Stimulated activated CD8-positive, alpha-beta memory T cell treated with anti-CD3 and anti-CD28 coated beads, Interleukin-15, amount 100 ng/mL, for 1 hour (primary cell): Measurements from ENCODE around the gene COTL1.

Source experiments
- DNase-seq: peaks from one replicate; pipeline ENCODE4 v3.0.0-alpha.2; 2020; ENCODE audit warnings: low read depth

Gene COTL1

DNA sequence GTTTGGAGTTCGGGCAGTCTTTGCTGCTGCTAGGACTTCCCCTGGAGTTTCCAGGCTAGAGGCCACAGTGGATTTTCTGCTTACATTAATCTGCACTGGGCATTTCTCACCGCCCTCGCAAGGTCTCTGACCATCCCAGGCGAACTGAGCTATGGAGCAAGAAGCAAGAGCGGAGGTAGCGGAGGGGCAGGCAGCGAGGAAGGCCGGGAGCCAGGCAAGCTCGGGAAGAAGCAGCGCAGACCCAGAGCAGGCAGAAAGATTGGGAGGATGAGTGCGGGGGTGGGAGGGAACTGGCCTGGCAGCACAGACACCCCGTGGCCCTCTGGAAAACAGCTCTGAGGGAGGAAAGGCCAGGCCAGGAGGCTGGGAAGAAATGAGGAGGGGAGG, 3.8 kb downstream of the COTL1 start:
- no peak for DNase-seq

- DNase-seq: no peak
Observed at GRCh38 chr16:84613408-84614072, 4.3 kb downstream of the COTL1 start.

- no peak for DNase-seq
Observed at GRCh38 chr16:84612686-84613085, 5.2 kb downstream of the COTL1 start.

GRCh38 chr16:84611041-84611440, 6.8 kb downstream of the COTL1 start:
- no peak for DNase-seq

DNA sequence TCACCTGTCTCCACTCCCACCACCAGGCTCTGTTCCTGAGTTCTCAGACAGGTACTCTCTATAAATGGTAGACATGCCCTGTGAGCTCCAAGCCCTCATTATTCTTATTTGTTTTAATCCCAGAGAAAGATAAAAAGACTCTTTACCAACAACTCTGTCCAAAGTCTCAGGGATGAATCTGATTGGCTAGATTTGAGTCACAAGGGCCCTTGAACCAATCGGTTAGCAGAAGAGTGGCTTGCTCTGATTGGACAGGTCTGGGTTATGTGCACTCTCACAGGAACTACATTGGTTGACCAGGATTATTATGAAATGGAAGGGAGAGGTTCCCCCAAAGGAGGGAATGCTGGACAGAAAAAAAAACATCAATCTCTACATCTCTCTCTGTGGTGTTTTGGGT, 7.5 kb downstream of the COTL1 start:
- no peak for DNase-seq

GRCh38 chr16:84609563-84610177, 8.2 kb downstream of the COTL1 start:
- no peak for DNase-seq

DNA sequence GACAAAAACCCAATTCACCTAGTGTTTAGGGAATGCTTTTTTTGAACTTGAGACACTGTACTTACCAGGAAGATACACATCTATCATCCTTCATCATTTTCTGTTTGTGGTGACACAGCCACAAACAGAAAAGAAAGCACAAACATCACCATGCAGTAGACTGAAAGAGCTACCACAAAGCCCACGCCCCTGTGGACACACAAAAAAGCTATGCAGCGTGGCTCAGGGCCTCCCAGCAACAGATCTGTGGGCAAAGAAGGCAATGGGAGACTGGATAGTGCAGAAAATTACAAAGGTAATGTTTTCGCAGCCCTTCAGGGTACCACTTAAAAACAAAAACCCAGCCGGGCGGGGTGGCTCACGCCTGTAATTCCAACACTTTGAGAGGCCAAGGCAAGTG, 9.6 kb downstream of the COTL1 start:
- DNase-seq: no peak

DNA sequence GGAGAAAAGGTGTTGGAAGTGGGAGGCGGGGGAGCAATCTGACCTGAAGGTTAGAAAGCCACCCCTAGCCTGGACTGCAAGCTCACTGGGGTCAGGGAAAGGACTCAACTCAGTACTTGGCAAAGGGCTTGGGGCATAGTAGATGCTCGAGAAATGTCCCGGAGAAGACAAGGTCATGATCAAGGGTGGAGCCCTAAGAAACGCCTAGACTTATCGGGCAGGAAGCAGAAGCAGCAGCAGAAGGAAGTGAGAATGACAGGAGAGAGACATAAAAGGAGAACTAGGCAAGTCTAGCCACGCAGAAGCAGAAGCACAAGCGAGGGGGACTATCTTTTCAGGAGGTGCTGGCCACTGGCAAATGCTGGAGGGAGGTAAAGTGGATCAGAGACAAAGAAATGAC, 10.2 kb downstream of the COTL1 start:
- no peak for DNase-seq

- DNase-seq: no peak
Observed at GRCh38 chr16:84607061-84607460, 10.8 kb downstream of the COTL1 start.

DNA sequence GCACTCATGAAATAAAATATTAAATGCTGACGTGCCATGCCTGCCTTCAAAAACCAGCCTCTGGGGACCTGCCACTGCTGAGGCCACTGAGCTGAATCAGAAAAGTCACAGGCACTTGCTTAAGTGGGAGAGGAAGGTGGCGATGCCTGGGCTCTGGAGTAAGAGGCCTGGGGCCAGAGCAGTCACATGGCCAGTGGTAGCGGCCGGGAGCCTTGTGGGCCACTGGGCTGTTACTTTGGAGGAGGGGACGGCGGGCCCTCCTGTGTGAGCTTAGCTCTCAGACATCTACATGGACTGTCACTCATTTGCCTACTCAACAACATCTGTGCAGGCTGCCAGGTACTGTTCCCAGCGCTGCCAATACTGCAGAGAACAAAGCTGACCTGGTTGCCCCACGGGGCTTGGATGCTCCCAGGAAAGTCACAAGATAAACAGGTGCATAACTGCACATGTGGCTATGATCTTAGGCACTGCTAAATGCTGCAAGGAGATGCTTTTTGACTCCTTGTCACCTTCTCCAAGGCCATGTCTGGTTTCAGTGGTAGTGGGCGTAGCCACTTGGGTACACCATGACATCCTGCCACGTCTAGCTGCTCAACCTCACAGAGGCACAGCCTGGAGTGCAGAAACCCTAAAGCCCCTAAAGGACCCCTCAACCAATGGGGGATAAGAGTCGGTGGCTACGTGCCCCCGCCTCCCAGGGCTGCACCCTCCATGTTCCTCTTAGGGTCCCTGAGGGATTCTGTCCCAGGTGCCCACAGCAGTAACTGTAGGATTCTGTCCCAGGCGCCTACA, 11.6 kb downstream of the COTL1 start:
- no peak for DNase-seq

DNA sequence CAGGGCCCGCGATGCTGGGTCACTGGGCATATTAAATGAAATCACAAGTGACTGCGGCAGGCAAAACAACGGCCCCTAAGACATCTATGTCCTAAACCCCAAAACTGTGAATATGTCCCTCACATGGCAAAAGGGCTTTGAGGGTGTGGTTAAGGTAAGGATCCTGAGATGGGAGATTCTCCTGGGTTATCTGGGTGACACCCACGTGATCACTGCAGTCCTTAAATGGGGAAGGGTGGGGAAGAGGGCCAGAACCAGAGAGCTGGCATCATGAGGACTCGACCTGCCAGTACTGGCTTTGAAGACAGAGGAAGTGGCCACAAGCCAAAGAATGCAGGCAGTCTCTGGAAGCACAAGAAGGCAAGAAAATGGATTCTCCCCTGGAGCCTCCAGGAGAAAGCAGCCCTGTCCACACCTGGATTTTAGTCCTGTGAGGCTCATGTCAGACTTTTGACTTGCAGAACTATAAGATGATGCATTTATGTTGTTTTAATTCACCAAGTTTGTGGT, 12.5 kb downstream of the COTL1 start:
- no peak for DNase-seq

DNA sequence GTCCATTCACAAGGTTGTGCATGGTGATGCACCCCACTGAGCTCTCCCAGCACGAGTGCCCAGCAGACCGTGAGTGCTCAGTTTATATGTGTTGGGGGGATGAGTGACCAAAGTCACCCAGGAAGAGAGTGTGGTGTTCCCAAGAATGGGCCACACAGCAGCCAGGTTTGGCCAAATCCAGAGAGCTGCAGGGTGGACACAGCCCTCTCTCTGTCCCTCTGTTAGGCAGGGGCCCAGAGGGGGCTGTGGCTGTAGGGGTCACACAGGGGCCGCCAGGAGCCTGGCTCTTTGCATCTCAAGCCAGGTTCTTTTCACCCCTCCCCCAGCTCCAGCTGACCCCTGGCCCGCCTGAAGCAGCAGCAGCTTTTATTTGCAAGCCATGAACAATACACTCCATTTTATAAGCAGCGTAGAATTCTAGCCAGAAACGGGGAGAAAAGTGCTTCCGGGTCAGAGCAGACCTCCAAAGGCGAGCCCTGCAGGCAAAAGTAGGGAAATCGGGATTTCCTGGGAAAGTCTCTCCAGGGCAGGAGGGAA, 13.3 kb downstream of the COTL1 start:
- no peak for DNase-seq

DNA sequence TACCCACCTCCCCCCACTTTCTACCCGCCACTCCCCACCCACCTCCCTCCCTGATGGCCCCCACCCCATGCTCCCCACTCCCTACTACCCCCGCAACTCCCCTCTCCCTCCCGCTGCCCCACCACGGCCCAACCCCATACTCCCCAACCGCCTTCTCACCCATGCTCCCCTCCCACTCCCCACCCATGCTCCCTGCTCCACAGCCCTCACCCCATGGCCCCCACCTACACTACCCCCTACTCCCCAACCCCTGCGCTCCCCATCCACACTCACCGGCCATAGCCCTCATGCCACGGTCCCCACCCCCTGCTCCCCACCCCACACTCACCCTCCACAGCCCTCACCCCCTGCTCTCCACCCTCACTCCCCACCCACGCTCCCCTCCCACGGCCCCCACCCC, 13.9 kb downstream of the COTL1 start:
- DNase-seq: no peak

GRCh38 chr16:84603140-84603816, 14.6 kb downstream of the COTL1 start:
- DNase-seq: no peak

DNA sequence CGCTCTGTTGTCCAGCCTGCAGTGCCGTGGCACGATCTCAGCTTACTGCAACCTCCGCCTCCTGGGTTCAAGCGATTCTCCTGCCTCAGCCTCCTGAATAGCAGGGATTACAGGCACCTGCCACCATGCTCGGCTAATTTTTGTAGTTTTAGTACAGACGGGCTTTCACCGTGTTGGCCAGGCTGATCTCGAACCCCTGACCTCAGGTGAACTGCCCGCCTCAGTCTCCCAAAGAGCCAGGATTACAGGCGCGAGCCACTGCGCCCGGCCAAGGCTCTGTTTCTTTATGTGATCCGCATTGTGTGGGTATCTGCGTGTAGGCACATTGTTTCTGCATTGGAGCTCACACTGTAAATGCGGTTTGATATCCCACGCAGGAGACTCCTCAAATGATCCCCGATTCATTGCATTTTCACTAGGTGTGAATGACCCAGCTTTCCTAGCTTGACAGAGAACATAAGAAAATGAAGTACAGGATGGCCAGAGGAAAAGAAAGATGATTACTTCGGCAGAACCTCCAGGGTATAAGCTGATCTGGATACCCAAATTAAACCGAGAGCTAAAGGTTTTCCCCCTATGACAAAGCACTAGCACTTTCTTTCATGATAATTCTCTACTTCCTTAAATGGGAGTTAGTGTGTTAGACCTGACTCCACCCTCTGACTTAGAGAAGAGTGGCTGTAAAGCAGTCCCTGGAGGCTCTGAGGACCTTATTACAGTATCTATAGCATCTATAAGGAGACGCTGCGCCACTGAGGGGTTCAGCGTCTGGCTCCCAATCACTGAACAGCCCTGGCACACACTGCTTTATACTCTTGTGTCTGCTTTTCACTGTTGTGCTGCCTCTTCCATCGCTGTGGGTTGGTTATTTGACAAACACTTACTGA, 17.3 kb downstream of the COTL1 start:
- DNase-seq: no peak

DNA sequence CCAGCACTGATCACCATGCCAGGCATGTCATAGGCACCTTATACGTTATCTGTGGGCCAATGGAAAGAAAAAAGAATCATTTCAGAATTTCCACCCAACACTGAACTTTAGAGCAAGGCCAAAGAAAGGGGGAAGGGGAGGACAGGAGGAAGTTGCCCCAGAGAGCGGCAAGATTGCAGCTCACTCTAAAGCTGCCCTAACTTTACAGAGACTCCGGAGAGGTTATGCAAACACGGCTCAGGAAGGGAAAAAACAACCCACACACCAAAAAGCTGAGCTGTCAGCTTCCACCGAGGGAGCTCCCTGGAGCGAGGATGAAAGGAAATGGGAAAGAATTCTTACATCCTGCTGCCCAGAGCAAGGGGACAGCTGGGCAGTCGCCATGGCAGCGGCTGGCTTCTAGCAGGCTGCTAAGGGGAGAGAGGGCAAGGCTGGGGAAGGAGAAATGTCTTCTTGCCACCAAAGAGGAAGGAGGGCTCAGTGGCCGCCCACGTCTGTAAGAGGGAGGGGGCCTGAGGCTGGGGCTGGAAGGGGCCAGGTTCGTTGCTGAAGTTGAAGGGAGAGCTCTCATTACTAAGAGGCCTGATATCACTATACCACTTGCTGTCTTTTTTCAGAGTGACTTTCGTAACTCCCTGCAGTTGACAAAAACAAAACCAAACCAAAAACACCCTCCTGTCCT, 18.2 kb downstream of the COTL1 start:
- no peak for DNase-seq

- DNase-seq: no peak
Observed at GRCh38 chr16:84598360-84598759, 19.5 kb downstream of the COTL1 start.

- DNase-seq: no peak
Observed at GRCh38 chr16:84597931-84598351, 19.9 kb downstream of the COTL1 start.

GRCh38 chr16:84597528-84597896, 20.4 kb downstream of the COTL1 start:
- DNase-seq: no peak

DNA sequence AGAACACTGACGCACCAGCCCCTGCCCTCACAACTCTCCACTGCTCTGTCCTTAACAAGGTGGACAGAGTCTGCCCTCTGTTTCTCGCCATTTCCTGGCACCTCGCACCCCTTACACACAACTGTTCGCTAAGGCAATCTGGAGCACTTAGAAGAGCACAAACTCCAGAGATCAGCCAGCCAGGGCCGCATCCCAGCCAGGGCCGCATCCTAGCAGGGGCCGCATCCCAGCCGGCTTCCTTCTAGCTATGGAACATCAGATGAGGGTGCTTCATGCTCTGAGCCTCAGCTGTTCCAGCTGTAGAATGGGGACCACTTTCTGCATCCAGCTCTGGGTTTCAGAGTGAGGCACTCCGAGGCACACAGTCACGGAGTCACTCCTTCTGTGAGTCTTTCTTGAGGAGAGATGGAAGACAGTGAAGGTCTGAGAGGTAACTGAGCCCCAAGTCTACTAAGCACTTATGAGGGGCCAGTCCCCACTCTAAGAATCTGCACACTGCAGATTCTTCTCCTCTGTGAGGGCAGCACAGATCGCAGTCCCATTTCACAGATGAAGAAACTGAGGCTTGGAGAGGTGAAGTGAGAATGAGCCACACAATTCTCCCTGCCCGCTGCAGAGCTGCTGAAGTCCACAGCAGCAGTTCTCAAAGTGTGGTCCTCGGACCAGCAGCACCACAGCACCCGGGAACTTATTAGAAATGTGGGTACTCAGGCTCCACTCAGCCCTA, 20.9 kb downstream of the COTL1 start:
- no peak for DNase-seq
